Skin of body (tissue), 2 donors: ENCODE results near the gene ST3GAL5. TPM values are rescaled to one million over a fixed set of nuclear protein-coding genes. Genes with fewer than 3 reads are reported as not detected.
A peak's percentile ranks its signal among the peaks of the same experiment; 100 is the strongest.
"Not testable (repeated sequence)": the region's sequence is repeated elsewhere in the genome, so short reads cannot be mapped to it uniquely, and the experiment has no call there.

Experiments used
- DNase-seq: peaks from one replicate; lab custom pipeline; 2025; lab: John Stamatoyannopoulos, UW
- total RNA-seq: library from RNA; depleted of rRNA; stranded (reverse); fragments of >200 nt; gene quantifications from one replicate; pipeline ENCODE4 v1.2.3, GENCODE V29; 2014

ST3GAL5 gene
- total RNA-seq, 1 donor from 2014 or later = 23.3 TPM

GRCh38 chr2:85894554-85895278 is 5.9 kb upstream of the ST3GAL5 start:
- not testable (repeated sequence) for DNase-seq

- DNase-seq = no peak
Observed at GRCh38 chr2:85893428-85894258, 4.9 kb upstream of the ST3GAL5 start.

GRCh38 chr2:85892216-85892944 is 3.6 kb upstream of the ST3GAL5 start:
- no peak for DNase-seq

- DNase-seq = no peak
Observed at GRCh38 chr2:85890522-85891176, 1.9 kb upstream of the ST3GAL5 start.

GRCh38 chr2:85889627-85890281 is 964 bp upstream of the ST3GAL5 start:
- no peak for DNase-seq

GRCh38 chr2:85888020-85888683 is 638 bp downstream of the ST3GAL5 start:
- no peak for DNase-seq

- peak; percentile 32 for DNase-seq
Observed at GRCh38 chr2:85887566-85888019, 1.2 kb downstream of the ST3GAL5 start.

GRCh38 chr2:85886590-85886989 is 2.2 kb downstream of the ST3GAL5 start:
- peak; percentile 66 for DNase-seq

GRCh38 chr2:85886141-85886540 is 2.6 kb downstream of the ST3GAL5 start:
- DNase-seq = no peak

GRCh38 chr2:85881781-85882180 is 7.0 kb downstream of the ST3GAL5 start:
- DNase-seq = not testable (repeated sequence)

- DNase-seq = not testable (repeated sequence)
Observed at GRCh38 chr2:85880716-85881328, 8.0 kb downstream of the ST3GAL5 start.

GRCh38 chr2:85878719-85879370 is 9.9 kb downstream of the ST3GAL5 start:
- no peak for DNase-seq

GRCh38 chr2:85875350-85876050 is 13.3 kb downstream of the ST3GAL5 start:
- no peak for DNase-seq

- DNase-seq = no peak
Observed at GRCh38 chr2:85873679-85874078, 15.1 kb downstream of the ST3GAL5 start.

GRCh38 chr2:85872536-85873161 is 16.1 kb downstream of the ST3GAL5 start:
- DNase-seq = no peak

- no peak for DNase-seq
Observed at GRCh38 chr2:85871494-85872164, 17.2 kb downstream of the ST3GAL5 start.

- no peak for DNase-seq
Observed at GRCh38 chr2:85868822-85869221, 20.0 kb downstream of the ST3GAL5 start.
